Cardiac atrium fibroblast (primary cell): Measurements from ENCODE around the gene ANKRD39. TPM values are rescaled to one million over a fixed set of nuclear protein-coding genes. Genes with fewer than 3 reads are reported as not detected.

ENCODE experiments used
- total RNA-seq: library from RNA; depleted of rRNA; stranded (reverse); fragments of >200 nt; gene quantifications from 2 replicates; pipeline ENCODE4 v1.2.3, GENCODE V29; 2015

ANKRD39 gene
- 9.7 and 20.7 TPM in 2 replicates for total RNA-seq

GRCh38 chr2:96857667-96858372, at the start of gene ANKRD39:
ANKRD39 (minus strand) TSS chr2:96858016; CDS start chr2:96857987, 29 bp downstream.

GRCh38 chr2:96869822-96870625, 12.2 kb upstream of the ANKRD39 start, which contains the start of gene SEMA4C:
SEMA4C (minus strand) TSS chr2:96870080; CDS start chr2:96867886, 2,194 bp downstream.

GRCh38 chr2:96843538-96844268, 14.1 kb downstream of the ANKRD39 start, which contains the start of gene ANKRD23:
ANKRD23 (minus strand) TSS chr2:96844021; CDS start chr2:96843992, 29 bp downstream.

GRCh38 chr2:96816127-96816835, 41.5 kb downstream of the ANKRD39 start, which contains the start of gene CNNM3:
CNNM3 (plus strand) TSS chr2:96816268; CDS start chr2:96816278, 10 bp downstream.

Other genes with a start within 250 kb of the ANKRD39 start
- gene KANSL3, start 219.7 kb downstream of the ANKRD39 start, total RNA-seq = 16.4 and 19.3 TPM in 2 replicates
- under 0.01 TPM in 2 replicates for gene FER1L5, start 215.3 kb downstream of the ANKRD39 start, total RNA-seq
- gene LMAN2L, start 118.0 kb downstream of the ANKRD39 start, total RNA-seq = 10.3 and 15.9 TPM in 2 replicates
- gene CNNM4, start 97.1 kb downstream of the ANKRD39 start, total RNA-seq = 2.0 and 3.2 TPM in 2 replicates
- gene CNNM3, start 41.7 kb downstream of the ANKRD39 start, total RNA-seq = 3.6 and 3.8 TPM in 2 replicates
- 0.32 TPM in 1 of 2 replicates, not detected in the other for gene ANKRD23, start 14.0 kb downstream of the ANKRD39 start, total RNA-seq
- gene SEMA4C, start 12.1 kb upstream of the ANKRD39 start, total RNA-seq = 28.2 and 39.0 TPM in 2 replicates
- gene FAM178B, start 128.6 kb upstream of the ANKRD39 start, total RNA-seq = not detected in 2 replicates
- gene FAHD2B, start 236.9 kb upstream of the ANKRD39 start, total RNA-seq = 4.5 and 12.8 TPM in 2 replicates